Gastroesophageal sphincter (tissue), 3 donors: ENCODE measurements around the gene SLX9.
A peak's percentile ranks its signal among the peaks of the same experiment; 100 is the strongest.

ENCODE experiments used
- CTCF ChIP-seq, 4 experiments: fragments of 200-600 bp in 2 of 4; fragments of 450-650 bp in 2 of 4; sonication (generic) in 1 of 4; IDR thresholded peaks; one replicate each; pipeline ENCODE4 v1.5.1; 2017 to 2019; ENCODE audit warnings: antibody characterized with exemption in 4 of 4, mild to moderate bottlenecking in 2 of 4, moderate library complexity in 2 of 4
- POLR2AphosphoS5 ChIP-seq: sonication (generic); formaldehyde crosslinking; IDR thresholded peaks from one replicate; pipeline ENCODE4 v1.6.1; 2017; ENCODE audit warnings: antibody characterized with exemption

- no peak for TF ChIP-seq CTCF (IDR thresholded peaks at IDR 0.05)
- TF ChIP-seq POLR2AphosphoS5 = peak; percentile 12
These were observed 31.6 kb upstream of the SLX9 start for GRCh38 chr21:44907966-44908895.
